HG03066 (cell line): ENCODE results near the gene ISG15.

ENCODE experiments used
- ATAC-seq: cut with Tn5 transposase; IDR thresholded peaks from one replicate; pipeline ENCODE4 v1.9.1; 2021; ENCODE audit warnings: low read depth; ENCODE audit not compliant: unreplicated experiment

The ISG15 gene

DNA sequence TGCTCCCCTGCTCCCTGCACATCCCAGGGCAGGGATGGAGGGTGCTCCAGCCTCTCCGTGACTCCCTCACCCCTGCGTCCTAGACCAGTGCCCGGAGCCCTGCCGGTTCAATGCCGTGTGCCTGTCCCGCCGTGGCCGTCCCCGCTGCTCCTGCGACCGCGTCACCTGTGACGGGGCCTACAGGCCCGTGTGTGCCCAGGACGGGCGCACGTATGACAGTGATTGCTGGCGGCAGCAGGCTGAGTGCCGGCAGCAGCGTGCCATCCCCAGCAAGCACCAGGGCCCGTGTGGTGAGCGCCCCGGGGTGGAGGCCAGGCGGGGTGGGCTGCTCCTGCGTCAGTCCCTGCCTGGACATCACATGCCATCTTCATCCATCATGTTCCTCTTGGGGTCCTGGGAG is 28.6 kb downstream of the ISG15 start:
- no peak for ATAC-seq

- no peak for ATAC-seq
These were observed 29.5 kb downstream of the ISG15 start for GRCh38 chr1:1042835-1043234.

- no peak for ATAC-seq
These were observed 30.1 kb downstream of the ISG15 start for GRCh38 chr1:1043411-1043810.

DNA sequence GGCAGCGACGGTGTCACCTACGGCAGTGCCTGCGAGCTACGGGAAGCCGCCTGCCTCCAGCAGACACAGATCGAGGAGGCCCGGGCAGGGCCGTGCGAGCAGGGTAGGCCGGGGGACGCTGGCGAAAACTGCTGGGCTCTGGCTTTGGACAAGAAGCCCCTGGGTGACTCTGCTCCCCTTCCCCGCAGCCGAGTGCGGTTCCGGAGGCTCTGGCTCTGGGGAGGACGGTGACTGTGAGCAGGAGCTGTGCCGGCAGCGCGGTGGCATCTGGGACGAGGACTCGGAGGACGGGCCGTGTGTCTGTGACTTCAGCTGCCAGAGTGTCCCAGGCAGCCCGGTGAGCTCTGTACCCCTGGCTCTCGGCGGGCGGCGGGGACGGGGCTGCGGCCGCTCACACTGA is 30.6 kb downstream of the ISG15 start:
- ATAC-seq, result no peak

GRCh38 chr1:1044455-1045078 is 31.3 kb downstream of the ISG15 start:
- no peak for ATAC-seq

- no peak for ATAC-seq
These were observed 31.8 kb downstream of the ISG15 start for GRCh38 chr1:1045129-1045528.

- ATAC-seq, result no peak
These were observed 32.9 kb downstream of the ISG15 start for GRCh38 chr1:1046243-1046642.

GRCh38 chr1:1046767-1047166 is 33.5 kb downstream of the ISG15 start:
- no peak for ATAC-seq

GRCh38 chr1:1047407-1047806 is 34.1 kb downstream of the ISG15 start:
- ATAC-seq, result no peak

GRCh38 chr1:1047963-1048362 is 34.7 kb downstream of the ISG15 start:
- ATAC-seq, result no peak

- ATAC-seq, result no peak
These were observed 35.5 kb downstream of the ISG15 start for GRCh38 chr1:1048765-1049164.

DNA sequence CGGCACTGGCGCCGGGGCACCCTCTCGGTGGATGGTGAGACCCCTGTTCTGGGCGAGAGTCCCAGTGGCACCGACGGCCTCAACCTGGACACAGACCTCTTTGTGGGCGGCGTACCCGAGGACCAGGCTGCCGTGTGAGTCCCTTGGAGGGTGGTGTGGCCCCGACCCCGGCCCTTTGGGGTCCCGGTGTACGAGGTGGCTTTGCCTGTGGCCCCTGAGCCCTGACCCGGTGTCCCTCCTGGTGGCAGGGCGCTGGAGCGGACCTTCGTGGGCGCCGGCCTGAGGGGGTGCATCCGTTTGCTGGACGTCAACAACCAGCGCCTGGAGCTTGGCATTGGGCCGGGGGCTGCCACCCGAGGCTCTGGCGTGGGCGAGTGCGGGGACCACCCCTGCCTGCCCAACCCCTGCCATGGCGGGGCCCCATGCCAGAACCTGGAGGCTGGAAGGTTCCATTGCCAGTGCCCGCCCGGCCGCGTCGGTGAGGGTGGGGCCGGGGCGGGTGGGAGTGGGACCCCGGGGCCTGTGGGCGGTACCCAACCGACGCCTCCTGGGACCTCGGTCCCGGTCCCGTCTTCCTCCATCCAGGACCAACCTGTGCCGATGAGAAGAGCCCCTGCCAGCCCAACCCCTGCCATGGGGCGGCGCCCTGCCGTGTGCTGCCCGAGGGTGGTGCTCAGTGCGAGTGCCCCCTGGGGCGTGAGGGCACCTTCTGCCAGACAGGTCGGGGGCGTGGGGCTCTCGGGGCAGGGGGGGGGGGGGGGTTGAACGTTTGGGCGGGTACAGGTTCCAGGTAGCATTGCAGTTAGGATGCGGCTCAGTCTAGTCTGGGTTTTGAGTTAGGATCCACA is 36.2 kb downstream of the ISG15 start:
- ATAC-seq, result no peak

- ATAC-seq, result no peak
These were observed 37.3 kb downstream of the ISG15 start for GRCh38 chr1:1050577-1051052.

GRCh38 chr1:1051127-1051810 is 38.0 kb downstream of the ISG15 start:
- no peak for ATAC-seq

DNA sequence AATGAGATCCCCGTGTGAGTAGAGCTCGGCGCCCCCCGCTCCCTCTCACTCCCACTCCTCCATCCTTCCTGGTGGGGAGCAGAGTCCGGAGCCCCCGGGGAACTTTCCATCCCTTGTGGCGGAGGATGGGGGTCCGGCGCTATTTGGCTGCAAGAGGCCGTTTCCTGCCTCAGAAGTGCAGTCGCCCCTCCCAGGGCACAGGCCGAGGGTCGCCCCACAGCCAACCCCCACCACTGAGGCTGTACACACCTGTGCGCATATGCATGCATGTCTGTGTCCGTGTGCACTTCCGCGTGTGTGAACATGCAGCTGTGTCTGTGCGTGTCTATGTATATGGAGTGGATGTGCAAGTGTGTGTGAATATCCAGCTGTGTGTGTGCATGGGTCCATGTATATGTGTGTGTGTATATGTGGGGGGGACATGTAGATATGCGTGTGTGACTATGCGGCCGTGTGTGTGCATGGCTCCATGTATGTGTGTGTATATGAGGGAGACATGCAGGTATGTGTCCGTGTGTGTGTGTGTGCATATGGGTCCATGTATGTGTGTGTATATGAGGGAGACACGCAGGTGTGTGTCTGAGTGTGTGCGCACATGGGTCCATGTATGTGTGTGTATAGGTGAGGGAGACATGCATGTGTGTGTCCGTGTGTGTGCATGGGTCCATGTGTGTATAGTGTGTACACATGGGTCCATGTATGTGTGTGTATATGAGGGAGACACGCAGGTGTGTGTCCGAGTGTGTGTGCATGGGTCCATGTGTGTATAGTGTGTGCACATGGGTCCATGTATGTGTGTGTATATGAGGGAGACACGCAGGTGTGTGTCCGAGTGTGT is 38.9 kb downstream of the ISG15 start:
- no peak for ATAC-seq

GRCh38 chr1:1053022-1053421 is 39.7 kb downstream of the ISG15 start:
- no peak for ATAC-seq

GRCh38 chr1:1053682-1054081 is 40.4 kb downstream of the ISG15 start:
- no peak for ATAC-seq

DNA sequence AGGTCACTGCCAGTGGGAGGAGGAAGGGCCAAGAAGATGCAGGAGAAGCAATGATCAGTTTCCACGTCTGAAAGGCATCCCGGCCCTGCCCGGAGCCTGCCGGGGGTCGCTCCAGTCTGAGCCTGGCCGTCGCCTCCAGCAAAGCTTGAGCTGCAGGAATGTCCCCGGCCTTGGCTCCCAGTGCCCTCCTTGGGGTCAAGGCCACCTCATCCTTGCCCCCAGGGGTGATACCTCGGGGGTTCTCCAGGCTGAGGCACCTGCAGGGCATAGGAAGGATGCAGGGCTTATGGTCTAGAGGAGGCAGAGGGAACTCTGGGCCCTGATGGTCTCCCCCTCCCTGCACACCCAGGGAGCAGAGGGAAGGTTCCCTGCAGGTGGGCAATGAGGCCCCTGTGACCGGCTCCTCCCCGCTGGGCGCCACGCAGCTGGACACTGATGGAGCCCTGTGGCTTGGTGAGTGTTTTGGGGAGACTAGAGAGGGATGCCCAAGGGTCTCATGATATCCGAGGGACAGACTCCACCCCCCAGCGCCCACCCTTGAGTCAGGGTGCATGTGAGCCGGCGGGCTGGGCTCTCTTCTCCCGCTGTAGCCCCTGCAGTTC is 40.9 kb downstream of the ISG15 start:
- no peak for ATAC-seq

DNA sequence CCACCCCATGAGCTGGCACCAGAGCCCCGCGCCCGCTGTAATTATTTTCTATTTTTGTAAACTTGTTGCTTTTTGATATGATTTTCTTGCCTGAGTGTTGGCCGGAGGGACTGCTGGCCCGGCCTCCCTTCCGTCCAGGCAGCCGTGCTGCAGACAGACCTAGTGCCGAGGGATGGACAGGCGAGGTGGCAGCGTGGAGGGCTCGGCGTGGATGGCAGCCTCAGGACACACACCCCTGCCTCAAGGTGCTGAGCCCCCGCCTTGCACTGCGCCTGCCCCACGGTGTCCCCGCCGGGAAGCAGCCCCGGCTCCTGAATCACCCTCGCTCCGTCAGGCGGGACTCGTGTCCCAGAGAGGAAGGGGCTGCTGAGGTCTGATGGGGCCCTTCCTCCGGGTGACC is 41.7 kb downstream of the ISG15 start:
- ATAC-seq, result no peak
